ENCODE data around the gene BCR.

GRCh38 chr22:23187211-23187610 lies 6.9 kb downstream of the BCR start:
- no peak for TF ChIP-seq RXRA (IDR thresholded peaks at IDR 0.05; ENCODE audit: insufficient read depth, low read depth, low read length)
- TF ChIP-seq CTCF (IDR thresholded peaks at IDR 0.05; ENCODE audit: control extremely low read depth in 1 of 3, insufficient read depth in 1 of 3, low read depth in 1 of 3, low read length in 3 of 3), result no peak
- TF ChIP-seq POLR2AphosphoS5 (IDR thresholded peaks at IDR 0.05; ENCODE audit: low read depth, low read length), result no peak
- no peak for TF ChIP-seq ATF2 (IDR thresholded peaks at IDR 0.05; ENCODE audit: low read length)
- TF ChIP-seq EZH2 (IDR thresholded peaks at IDR 0.05; ENCODE audit: low read depth, low read length, severe bottlenecking), result no peak
- TF ChIP-seq EGR1 (IDR thresholded peaks at IDR 0.05; ENCODE audit: borderline replicate concordance, low read depth, low read length), result no peak
- TF ChIP-seq SP1 (IDR thresholded peaks at IDR 0.05; ENCODE audit: low read depth, low read length), result no peak
- TF ChIP-seq RFX5 (IDR thresholded peaks at IDR 0.05; ENCODE audit: borderline replicate concordance, low read depth, low read length), result no peak
- no peak for TF ChIP-seq TAF1 (IDR thresholded peaks at IDR 0.05; ENCODE audit: low read depth, low read length)
- TF ChIP-seq CHD1 (IDR thresholded peaks at IDR 0.05; ENCODE audit: low read depth, low read length), result no peak

All from H1 (cell line).